Measurements from ENCODE around the gene MBNL2.

Gene MBNL2

DNA sequence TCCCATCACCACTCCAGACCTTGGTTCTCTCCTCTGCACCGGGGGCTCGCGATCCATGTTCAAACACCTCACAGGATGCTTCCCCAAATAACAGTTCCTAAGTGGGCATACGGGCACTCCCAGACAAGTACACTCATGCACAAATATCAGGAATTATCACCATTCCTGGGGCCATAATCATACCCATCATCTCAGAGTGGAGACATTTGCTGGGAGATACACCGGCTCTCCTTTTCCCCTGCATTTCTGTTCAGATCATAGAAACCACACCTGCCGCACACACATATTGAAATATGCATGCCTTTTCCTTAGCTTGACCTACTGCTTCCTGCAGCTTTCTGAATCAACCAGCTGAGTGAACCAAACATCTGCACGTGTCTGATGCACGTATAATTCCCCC is 33.9 kb upstream of the MBNL2 start:
- TF ChIP-seq, protein P1, sequence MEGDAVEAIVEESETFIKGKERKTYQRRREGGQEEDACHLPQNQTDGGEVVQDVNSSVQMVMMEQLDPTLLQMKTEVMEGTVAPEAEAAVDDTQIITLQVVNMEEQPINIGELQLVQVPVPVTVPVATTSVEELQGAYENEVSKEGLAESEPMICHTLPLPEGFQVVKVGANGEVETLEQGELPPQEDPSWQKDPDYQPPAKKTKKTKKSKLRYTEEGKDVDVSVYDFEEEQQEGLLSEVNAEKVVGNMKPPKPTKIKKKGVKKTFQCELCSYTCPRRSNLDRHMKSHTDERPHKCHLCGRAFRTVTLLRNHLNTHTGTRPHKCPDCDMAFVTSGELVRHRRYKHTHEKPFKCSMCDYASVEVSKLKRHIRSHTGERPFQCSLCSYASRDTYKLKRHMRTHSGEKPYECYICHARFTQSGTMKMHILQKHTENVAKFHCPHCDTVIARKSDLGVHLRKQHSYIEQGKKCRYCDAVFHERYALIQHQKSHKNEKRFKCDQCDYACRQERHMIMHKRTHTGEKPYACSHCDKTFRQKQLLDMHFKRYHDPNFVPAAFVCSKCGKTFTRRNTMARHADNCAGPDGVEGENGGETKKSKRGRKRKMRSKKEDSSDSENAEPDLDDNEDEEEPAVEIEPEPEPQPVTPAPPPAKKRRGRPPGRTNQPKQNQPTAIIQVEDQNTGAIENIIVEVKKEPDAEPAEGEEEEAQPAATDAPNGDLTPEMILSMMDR (conservative IDR thresholded peaks at IDR 0.05): no peak
- H3K27ac ChIP-seq: no peak overlapping the region

DNA sequence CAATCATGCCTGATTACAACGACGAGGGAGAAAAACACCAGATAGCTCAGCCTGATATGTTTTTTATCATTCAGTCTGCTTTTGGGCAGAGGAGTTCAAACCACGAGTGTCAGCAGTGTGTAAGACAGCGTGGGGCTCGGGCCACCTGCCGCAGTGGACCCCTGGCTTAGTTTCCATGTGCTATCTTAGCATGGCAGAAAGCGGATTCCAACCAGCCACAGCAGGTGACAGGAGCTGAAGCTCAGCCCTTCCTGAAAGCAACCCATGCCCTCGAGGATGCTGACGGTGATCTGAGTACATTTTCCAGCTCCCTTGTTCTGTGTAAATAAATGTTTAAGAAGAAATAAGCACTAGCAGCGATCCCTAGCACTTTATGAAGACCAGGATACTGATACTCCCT is 32.2 kb upstream of the MBNL2 start:
- H3K27ac ChIP-seq: no peak overlapping the region
- TF ChIP-seq, protein P1 (conservative IDR thresholded peaks at IDR 0.05): no peak

DNA sequence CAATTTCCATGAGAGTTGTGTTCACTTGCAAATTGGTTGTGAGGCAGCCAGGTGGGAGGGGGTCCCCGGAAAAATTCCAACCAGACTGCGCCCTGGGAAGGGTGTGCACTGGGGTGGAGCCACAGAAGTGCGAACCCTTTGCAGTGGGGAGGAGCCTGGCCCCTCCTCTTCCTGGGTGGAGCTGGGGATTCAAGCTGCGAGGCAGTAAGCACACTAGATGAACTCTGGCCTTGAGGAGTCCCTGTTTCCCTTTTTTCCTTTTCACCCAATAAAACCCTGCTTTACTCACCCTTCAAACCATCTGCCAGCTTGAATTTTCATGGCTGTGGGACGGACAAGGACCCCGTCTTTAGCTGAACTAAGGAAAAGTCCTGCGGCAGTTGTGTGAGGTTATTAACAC is 31.0 kb upstream of the MBNL2 start:
- no peak overlapping the region for H3K27ac ChIP-seq
- TF ChIP-seq, protein P1 (conservative IDR thresholded peaks at IDR 0.05): no peak

DNA sequence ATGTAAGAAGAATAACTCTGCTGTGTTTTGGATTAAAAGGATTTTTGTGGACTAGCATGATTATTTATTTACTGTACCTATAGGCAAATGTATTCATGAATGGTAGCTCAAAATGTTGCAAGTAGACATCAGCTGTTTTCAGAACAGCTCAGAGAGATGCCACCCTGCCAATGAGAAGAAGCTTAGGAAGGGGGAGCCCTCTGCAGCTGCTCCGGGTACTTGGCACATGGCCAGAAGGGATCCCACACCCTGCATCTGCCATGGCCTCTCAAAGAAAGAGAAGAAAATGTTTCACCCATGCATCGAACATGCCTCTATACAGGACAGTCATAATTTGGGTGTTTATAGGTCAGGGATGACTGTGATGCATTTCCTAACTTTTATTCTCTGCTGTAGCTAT is 30.5 kb upstream of the MBNL2 start:
- TF ChIP-seq, protein P1 (conservative IDR thresholded peaks at IDR 0.05): no peak
- H3K27ac ChIP-seq: no peak overlapping the region

DNA sequence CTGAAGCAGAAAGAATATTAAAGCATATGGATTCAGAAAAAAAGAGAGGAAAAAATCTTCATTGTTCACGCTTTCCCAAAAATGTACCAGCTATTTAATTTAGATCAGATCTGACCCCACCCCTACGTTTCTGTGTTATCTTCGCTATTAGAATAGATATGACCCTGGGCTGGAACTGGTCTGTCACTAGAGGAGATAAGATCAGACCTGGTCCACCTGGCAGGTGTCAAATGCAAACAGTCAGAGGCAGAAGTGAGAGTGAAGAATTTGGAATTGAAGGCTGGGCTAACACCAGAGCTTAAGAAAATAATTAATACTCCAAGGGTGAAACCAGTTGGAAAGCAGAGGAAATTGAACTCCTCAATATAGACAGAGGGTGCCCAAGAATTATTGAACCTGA is 30.0 kb upstream of the MBNL2 start:
- TF ChIP-seq, protein P1 (conservative IDR thresholded peaks at IDR 0.05): no peak
- H3K27ac ChIP-seq: no peak overlapping the region

DNA sequence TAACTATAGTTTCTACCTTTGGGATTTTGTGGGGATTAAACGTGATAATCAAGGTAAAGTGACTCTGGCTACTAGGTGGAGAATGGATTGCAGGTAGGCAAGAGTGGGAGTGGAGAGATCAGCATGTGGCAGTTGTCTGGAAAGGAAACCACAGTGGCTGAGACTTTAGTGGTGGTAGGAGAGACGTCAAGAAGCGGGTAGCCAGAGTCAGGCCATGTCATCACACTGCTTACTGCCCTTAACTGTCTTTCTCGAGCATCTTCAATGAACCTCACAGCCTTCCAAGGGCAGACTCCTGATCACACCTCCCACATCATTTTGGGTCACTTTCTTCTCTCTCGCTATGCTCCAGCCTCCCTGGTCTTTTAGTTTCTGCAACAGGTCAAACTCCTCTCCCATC is 28.6 kb upstream of the MBNL2 start:
- H3K27ac ChIP-seq: no peak overlapping the region
- TF ChIP-seq, protein P1 (conservative IDR thresholded peaks at IDR 0.05): no peak

DNA sequence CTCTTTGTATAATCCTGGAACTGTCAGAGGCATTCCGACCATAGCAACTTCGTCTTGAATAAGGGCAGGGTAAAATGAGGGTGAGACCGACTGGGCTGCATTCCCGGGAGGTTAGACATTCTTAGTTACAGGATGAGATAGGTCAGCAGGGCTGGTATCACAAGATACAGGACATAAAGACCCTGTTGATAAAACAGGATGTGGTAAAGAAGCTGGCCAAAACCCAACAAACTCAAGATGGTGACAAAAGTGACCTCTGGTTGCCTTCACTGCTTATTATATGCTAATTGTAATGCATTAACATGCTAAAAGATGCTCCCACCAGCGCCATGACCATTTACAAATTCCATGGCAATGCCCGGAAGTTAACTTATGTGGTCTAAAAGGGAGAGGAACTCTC is 27.7 kb upstream of the MBNL2 start:
- H3K27ac ChIP-seq: no peak overlapping the region
- TF ChIP-seq, protein P1 (conservative IDR thresholded peaks at IDR 0.05): no peak

DNA sequence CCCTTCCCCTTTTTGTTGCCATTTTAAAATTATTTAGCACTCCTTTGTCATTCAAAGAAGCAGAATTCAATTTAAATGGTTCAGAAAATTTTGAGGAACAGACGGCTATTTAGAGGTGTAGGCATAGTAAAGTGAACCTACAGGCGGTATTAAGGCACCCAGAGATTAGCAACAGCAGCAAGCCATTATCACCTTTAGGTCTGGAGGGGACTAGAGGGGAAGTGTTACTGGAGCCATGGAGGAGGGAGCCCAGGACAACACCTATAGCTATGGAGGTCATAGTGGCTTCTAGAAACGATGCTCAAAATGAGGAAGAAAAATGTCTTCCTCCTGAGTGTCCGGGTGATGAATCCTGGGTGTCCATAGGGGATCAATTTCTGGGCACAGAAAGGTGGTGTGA is 25.8 kb upstream of the MBNL2 start:
- TF ChIP-seq, protein P1 (conservative IDR thresholded peaks at IDR 0.05): no peak
- no peak overlapping the region for H3K27ac ChIP-seq
